ENCODE results near the gene MIDN. TPM values are rescaled to one million over a fixed set of nuclear protein-coding genes. Genes with fewer than 3 reads are reported as not detected.

MIDN gene
- total and polyA plus RNA-seq, 10 of the 15 experiments (the other 5 are each of a cell fraction or from before 2014, with no cell fraction given) = 0.38 to 51.5 (median 7.2) TPM

DNA sequence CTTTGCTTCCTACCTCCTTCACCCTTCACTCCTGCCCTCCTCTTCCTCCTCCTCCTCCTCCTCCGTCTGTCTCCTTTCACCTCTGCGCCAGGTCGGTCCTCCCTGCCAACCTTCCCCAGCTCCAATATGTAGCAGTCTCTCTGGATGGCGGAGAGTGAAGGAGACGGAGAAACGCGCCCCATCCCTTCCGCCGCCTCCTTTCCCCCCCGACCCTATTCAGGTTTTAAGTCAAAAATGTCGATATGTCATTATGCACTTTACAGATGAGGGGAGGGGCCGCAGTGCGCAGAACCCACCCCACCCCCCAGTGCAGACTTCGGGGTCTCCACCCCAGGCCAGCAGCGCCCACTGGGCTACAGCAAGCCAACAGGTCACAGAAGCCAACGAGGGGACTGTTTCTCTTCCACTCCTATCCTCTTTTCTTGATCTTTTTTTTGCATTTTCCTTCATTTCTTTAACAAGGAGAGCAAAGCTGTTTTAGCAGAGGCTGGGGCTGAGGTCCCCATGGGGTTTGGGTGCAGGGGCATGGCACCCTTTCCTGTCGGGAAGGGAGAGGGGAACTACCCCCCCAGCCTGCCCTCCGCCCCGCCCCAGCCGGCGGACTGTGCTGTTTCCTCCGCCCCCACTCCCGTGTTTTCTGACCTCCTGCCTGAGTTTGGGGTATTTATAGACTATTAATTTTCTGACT lies 9.2 kb downstream of the MIDN start (continued):
- TF ChIP-seq, protein P1, sequence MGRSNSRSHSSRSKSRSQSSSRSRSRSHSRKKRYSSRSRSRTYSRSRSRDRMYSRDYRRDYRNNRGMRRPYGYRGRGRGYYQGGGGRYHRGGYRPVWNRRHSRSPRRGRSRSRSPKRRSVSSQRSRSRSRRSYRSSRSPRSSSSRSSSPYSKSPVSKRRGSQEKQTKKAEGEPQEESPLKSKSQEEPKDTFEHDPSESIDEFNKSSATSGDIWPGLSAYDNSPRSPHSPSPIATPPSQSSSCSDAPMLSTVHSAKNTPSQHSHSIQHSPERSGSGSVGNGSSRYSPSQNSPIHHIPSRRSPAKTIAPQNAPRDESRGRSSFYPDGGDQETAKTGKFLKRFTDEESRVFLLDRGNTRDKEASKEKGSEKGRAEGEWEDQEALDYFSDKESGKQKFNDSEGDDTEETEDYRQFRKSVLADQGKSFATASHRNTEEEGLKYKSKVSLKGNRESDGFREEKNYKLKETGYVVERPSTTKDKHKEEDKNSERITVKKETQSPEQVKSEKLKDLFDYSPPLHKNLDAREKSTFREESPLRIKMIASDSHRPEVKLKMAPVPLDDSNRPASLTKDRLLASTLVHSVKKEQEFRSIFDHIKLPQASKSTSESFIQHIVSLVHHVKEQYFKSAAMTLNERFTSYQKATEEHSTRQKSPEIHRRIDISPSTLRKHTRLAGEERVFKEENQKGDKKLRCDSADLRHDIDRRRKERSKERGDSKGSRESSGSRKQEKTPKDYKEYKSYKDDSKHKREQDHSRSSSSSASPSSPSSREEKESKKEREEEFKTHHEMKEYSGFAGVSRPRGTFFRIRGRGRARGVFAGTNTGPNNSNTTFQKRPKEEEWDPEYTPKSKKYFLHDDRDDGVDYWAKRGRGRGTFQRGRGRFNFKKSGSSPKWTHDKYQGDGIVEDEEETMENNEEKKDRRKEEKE (IDR thresholded peaks at IDR 0.05) = no peak
- TF ChIP-seq RAD21 (IDR thresholded peaks at IDR 0.05; ENCODE audit: insufficient read depth, low read depth, low read length) = no peak
- TF ChIP-seq POU2F2 (IDR thresholded peaks at IDR 0.05; ENCODE audit: borderline replicate concordance, low read depth, low read length) = no peak
- TF ChIP-seq CREB1 (IDR thresholded peaks at IDR 0.05; ENCODE audit: low read depth) = no peak
- TF ChIP-seq RAD51 (IDR thresholded peaks at IDR 0.05) = no peak
- no peak for TF ChIP-seq RELA (IDR thresholded peaks at IDR 0.05; ENCODE audit: borderline replicate concordance, partially characterized antibody)
- TF ChIP-seq, protein P2, sequence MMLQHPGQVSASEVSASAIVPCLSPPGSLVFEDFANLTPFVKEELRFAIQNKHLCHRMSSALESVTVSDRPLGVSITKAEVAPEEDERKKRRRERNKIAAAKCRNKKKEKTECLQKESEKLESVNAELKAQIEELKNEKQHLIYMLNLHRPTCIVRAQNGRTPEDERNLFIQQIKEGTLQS (IDR thresholded peaks at IDR 0.05; ENCODE audit: borderline replicate concordance, extremely low read depth, low read depth, low read length) = no peak
- TF ChIP-seq, protein P3, sequence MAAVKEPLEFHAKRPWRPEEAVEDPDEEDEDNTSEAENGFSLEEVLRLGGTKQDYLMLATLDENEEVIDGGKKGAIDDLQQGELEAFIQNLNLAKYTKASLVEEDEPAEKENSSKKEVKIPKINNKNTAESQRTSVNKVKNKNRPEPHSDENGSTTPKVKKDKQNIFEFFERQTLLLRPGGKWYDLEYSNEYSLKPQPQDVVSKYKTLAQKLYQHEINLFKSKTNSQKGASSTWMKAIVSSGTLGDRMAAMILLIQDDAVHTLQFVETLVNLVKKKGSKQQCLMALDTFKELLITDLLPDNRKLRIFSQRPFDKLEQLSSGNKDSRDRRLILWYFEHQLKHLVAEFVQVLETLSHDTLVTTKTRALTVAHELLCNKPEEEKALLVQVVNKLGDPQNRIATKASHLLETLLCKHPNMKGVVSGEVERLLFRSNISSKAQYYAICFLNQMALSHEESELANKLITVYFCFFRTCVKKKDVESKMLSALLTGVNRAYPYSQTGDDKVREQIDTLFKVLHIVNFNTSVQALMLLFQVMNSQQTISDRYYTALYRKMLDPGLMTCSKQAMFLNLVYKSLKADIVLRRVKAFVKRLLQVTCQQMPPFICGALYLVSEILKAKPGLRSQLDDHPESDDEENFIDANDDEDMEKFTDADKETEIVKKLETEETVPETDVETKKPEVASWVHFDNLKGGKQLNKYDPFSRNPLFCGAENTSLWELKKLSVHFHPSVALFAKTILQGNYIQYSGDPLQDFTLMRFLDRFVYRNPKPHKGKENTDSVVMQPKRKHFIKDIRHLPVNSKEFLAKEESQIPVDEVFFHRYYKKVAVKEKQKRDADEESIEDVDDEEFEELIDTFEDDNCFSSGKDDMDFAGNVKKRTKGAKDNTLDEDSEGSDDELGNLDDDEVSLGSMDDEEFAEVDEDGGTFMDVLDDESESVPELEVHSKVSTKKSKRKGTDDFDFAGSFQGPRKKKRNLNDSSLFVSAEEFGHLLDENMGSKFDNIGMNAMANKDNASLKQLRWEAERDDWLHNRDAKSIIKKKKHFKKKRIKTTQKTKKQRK (IDR thresholded peaks at IDR 0.05; ENCODE audit: low read depth, low read length) = no peak
- peak in 1 of 2 experiments; percentile 20; a peak in 1 of 3 replicates for TF ChIP-seq EGR1 (IDR thresholded peaks at IDR 0.05; ENCODE audit: borderline replicate concordance in 1 of 2, low read depth in 2 of 2, low read length in 2 of 2)
- TF ChIP-seq NFXL1 (IDR thresholded peaks at IDR 0.05; ENCODE audit: borderline replicate concordance) = no peak
- no peak for TF ChIP-seq LARP7 (IDR thresholded peaks at IDR 0.05)
- TF ChIP-seq, protein P4, sequence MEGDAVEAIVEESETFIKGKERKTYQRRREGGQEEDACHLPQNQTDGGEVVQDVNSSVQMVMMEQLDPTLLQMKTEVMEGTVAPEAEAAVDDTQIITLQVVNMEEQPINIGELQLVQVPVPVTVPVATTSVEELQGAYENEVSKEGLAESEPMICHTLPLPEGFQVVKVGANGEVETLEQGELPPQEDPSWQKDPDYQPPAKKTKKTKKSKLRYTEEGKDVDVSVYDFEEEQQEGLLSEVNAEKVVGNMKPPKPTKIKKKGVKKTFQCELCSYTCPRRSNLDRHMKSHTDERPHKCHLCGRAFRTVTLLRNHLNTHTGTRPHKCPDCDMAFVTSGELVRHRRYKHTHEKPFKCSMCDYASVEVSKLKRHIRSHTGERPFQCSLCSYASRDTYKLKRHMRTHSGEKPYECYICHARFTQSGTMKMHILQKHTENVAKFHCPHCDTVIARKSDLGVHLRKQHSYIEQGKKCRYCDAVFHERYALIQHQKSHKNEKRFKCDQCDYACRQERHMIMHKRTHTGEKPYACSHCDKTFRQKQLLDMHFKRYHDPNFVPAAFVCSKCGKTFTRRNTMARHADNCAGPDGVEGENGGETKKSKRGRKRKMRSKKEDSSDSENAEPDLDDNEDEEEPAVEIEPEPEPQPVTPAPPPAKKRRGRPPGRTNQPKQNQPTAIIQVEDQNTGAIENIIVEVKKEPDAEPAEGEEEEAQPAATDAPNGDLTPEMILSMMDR (IDR thresholded peaks at IDR 0.05 in 2 of 3, conservative IDR thresholded peaks at IDR 0.05 in 1 of 3; ENCODE audit: control insufficient read depth in 2 of 3, extremely low read depth in 1 of 3, insufficient read depth in 1 of 3, low read depth in 3 of 3, low read length in 3 of 3) = no peak
- TF ChIP-seq DPF2 (IDR thresholded peaks at IDR 0.05) = no peak
- no peak for TF ChIP-seq SRF (IDR thresholded peaks at IDR 0.05; ENCODE audit: low read depth in 2 of 2, low read length in 2 of 2)
- TF ChIP-seq IRF4 (IDR thresholded peaks at IDR 0.05; ENCODE audit: low read depth, low read length) = no peak
- TF ChIP-seq RUNX3 (IDR thresholded peaks at IDR 0.05; ENCODE audit: low read length) = no peak
- TF ChIP-seq STAT3 (IDR thresholded peaks at IDR 0.05; ENCODE audit: low read depth, low read length) = no peak
- no peak for TF ChIP-seq NFYA (IDR thresholded peaks at IDR 0.05; ENCODE audit: borderline replicate concordance, low read depth, low read length)
- no peak for TF ChIP-seq SREBF1 (IDR thresholded peaks at IDR 0.05; ENCODE audit: low read length)
- no peak for TF ChIP-seq POLR2AphosphoS2 (IDR thresholded peaks at IDR 0.05; ENCODE audit: low read depth, low read length)
- no peak for TF ChIP-seq MXI1 (IDR thresholded peaks at IDR 0.05; ENCODE audit: low read depth, low read length)
- no peak for TF ChIP-seq PAX5 (IDR thresholded peaks at IDR 0.05; ENCODE audit: borderline replicate concordance, low read depth, low read length)

Measured in GM12878 (cell line).